GM12875 (cell line): ENCODE measurements around the gene BCAS1.

Experiments
- H3K4me3 ChIP-seq: one replicate; pipeline ENCODE4 v1.5.1; 2011; ENCODE audit warnings: low read depth, low read length, control low read depth
- CTCF ChIP-seq: IDR thresholded peaks from 2 replicates; pipeline ENCODE4 v1.5.1; 2011; ENCODE audit warnings: low read depth, mild to moderate bottlenecking, control low read depth, inconsistent platforms, low read length, moderate library complexity, borderline replicate concordance; ENCODE audit not compliant: insufficient read depth

The BCAS1 gene

GRCh38 chr20:53940907-53941545 is 129.4 kb downstream of the BCAS1 start:
- no peak for TF ChIP-seq CTCF
- H3K4me3 ChIP-seq = no peak overlapping the region

- no peak overlapping the region for H3K4me3 ChIP-seq
- TF ChIP-seq CTCF = no peak
Observed at GRCh38 chr20:53940360-53940702, 130.1 kb downstream of the BCAS1 start.

DNA sequence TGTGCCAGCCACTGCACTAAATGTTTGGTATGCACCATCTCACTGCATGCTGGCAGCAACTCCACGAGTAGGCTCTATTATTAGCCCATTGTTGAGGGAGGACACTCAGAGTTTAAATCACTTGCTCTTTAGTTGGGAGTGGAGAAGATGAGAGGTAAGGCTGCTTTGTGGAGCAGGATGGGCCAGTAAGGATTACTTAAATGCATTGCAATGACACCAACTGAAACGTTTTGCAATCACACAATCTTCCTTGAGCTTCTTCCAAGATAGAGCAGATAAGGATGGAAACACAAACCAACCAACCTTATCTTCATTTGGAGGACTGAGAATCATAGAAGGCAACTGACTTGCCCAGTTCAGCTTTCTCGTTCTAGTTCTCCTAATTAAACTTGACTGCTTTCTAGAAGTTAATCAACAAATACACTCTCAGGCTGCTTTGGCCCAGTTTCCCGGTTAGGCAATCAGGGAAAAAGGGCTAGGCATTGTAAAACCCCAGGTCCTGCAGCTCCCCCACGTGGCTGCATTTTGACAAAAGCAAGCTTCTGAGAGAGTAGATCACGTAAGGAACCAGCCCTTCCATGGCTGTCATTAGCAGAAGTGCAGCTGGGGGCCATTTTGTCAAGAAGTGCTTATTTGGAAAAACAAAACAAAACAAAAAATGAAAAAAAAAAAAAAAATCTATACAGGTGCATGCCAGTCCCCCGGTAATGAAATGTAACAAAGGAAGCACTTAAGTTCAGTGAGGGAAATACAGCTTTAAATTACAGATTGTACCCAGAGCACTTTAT is 130.6 kb downstream of the BCAS1 start:
- H3K4me3 ChIP-seq = no peak overlapping the region
- TF ChIP-seq CTCF = peak; percentile 54; the same call in 1 of the 2 replicates

- TF ChIP-seq CTCF = no peak
- H3K4me3 ChIP-seq = no peak overlapping the region
Observed at GRCh38 chr20:53939190-53939571, 131.2 kb downstream of the BCAS1 start.

GRCh38 chr20:53938739-53939138 is 131.7 kb downstream of the BCAS1 start:
- no peak overlapping the region for H3K4me3 ChIP-seq
- TF ChIP-seq CTCF = no peak

DNA sequence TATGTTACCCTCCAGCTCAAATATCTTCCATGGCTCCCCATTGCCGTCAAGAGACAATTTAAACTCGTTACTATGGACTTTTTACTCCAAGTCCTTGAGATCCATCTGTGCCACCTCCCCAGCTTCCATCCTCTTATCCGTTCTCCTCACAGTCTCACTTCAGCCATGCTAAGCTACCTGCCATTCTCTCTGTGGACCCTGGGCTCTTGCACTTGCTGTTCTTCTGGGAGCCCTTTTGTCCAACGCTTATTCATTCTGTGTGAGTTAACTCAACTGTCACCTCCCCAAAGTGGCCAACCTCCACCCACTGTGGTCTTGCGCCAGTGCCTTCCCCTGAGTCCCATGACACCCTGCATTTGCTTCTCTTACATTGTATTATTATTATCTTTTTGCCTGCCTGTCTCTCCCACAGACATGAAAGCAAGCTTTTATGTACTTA is 132.4 kb downstream of the BCAS1 start:
- no peak overlapping the region for H3K4me3 ChIP-seq
- TF ChIP-seq CTCF = no peak

DNA sequence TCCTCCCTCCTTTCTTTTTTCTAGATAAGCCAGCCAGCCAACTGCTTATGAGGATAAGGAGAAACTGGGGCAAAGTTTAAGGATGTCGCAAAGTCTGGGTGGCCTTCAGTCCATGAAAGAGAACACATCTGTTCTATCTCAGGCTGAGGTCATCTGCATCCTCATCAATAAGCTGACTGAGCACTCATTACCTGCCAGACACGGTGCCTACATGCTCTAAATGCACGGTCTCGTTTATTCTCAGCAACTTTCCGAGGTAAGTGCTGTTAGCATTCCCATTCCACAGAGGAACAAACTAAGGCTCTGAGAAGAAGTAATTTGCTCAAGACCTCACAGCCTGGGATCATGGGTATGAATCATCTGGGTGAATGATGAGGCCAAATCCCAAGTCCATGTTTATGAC is 133.1 kb downstream of the BCAS1 start:
- H3K4me3 ChIP-seq = no peak overlapping the region
- TF ChIP-seq CTCF = no peak
